Measurements from ENCODE around the gene MCRIP2. TPM values are rescaled to one million over a fixed set of nuclear protein-coding genes. Genes with fewer than 3 reads are reported as not detected.

MCRIP2 gene
- total and polyA plus RNA-seq, 2 of the 8 experiments (the other 6 are each of a cell fraction or from before 2014, with no cell fraction given) = 45.4 to 75.5 TPM

DNA sequence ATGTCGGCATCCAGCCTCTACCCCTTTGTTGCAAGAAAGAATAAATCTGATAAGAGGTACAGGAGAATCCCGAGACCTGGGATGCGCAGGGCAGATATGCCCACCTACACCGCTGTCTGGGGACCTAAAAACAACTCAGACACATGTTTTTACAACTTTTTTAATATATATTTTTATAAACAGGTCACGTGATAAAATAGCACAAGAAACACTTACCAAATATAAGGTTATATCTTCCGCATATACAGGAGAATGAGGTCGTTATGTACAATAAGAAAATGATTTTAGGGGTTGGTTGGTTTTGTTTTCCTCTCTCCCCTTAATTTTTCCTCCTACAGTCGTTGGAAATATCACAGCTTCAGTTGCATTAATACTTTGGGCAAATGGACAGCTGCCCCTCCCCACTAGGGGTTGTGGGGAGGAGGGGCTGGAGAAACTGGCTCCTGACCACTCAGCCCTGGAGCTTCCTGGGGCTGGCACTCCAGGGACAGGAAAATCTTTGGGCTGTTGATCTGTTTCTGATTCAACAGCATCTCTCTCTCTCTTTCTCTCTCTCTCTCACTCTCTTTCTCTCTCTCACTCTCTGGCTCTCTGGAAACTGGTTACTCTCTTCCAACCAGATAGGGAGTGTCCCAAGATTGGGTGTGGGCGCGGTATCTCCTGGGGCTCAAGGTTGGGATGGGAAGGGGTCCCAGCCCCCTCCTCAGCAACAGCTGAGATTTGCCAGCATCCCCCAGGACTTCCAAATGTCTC, 50.9 kb downstream of the MCRIP2 start (continued):
- TF ChIP-seq, protein P1, sequence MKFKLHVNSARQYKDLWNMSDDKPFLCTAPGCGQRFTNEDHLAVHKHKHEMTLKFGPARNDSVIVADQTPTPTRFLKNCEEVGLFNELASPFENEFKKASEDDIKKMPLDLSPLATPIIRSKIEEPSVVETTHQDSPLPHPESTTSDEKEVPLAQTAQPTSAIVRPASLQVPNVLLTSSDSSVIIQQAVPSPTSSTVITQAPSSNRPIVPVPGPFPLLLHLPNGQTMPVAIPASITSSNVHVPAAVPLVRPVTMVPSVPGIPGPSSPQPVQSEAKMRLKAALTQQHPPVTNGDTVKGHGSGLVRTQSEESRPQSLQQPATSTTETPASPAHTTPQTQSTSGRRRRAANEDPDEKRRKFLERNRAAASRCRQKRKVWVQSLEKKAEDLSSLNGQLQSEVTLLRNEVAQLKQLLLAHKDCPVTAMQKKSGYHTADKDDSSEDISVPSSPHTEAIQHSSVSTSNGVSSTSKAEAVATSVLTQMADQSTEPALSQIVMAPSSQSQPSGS (IDR thresholded peaks at IDR 0.05; ENCODE audit: low read length) = no peak
- TF ChIP-seq, protein P2, sequence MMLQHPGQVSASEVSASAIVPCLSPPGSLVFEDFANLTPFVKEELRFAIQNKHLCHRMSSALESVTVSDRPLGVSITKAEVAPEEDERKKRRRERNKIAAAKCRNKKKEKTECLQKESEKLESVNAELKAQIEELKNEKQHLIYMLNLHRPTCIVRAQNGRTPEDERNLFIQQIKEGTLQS (IDR thresholded peaks at IDR 0.05; ENCODE audit: insufficient read depth, low read depth, low read length) = no peak
- TF ChIP-seq POLR2AphosphoS5 (IDR thresholded peaks at IDR 0.05; ENCODE audit: low read depth, low read length) (no peak), SIRT6 (IDR thresholded peaks at IDR 0.05; ENCODE audit: low read length) (no peak), ASH2L (IDR thresholded peaks at IDR 0.05; ENCODE audit: low read length) (no peak)

All from H1 (cell line).